ENCODE measurements around the gene TSHZ2. TPM values are rescaled to one million over a fixed set of nuclear protein-coding genes. Genes with fewer than 3 reads are reported as not detected.
A peak's percentile ranks its signal among the peaks of the same experiment; 100 is the strongest.

TSHZ2 gene
- total and polyA plus RNA-seq, 2 of the 4 experiments (the other 2 are of a cell fraction): under 0.01 to 0.02 TPM

GRCh38 chr20:53052380-53052779 lies 80.2 kb downstream of the TSHZ2 start:
- H4K8ac ChIP-seq (ENCODE audit: low read depth in 2 of 2, low read length in 2 of 2): no peak overlapping the region
- no peaks in the 10 kb centered on the region for H3K27me3 ChIP-seq (ENCODE audit: control insufficient read depth, insufficient read depth, low read length)
- no peak overlapping the region for H3K9ac ChIP-seq (ENCODE audit: low read depth, low read length)
- no peak overlapping the region for H2AK9ac ChIP-seq (replicated peaks; ENCODE audit: low read depth, low read length, poor library complexity)
- DNase-seq (no peak), ATAC-seq (ENCODE audit: low read depth) (no peak)
- no peak overlapping the region for H3K18ac ChIP-seq (ENCODE audit: low read depth, low read length)
- H3K56ac ChIP-seq (ENCODE audit: extremely low read depth, insufficient read depth, low read length): no peak overlapping the region
- H3K23ac ChIP-seq (ENCODE audit: low read depth, low read length): no peak overlapping the region
- no peak overlapping the region for H3K27ac ChIP-seq (ENCODE audit: insufficient read depth, low read length)
- H3K79me1 ChIP-seq (ENCODE audit: low read depth in 1 of 2, low read length in 2 of 2): no peaks in the 10 kb centered on the region
- H4K5ac ChIP-seq (ENCODE audit: low read depth, low read length): no peak overlapping the region
- ChIA-PET POLR2A (ENCODE audit: unreplicated experiment) (no interaction called here), CTCF (no interaction called here)
- H2BK20ac ChIP-seq (ENCODE audit: low read depth, low read length): no peak overlapping the region
- H3K4me2 ChIP-seq (ENCODE audit: low read depth, low read length): no peak overlapping the region
- no peaks in the 10 kb centered on the region for H4K20me1 ChIP-seq (ENCODE audit: insufficient read depth, low read length)
- no CpG with 5 or more reads among the region's 5 CpGs for WGBS, 2 experiments (ENCODE audit: extremely low coverage in 2 of 2, insufficient read length in 1 of 2)
- no peak overlapping the region for H3K4me3 ChIP-seq (ENCODE audit: insufficient read depth, low read depth, low read length)
- H3K9me1 ChIP-seq (ENCODE audit: insufficient read depth, low read length): no peaks in the 10 kb centered on the region
- no peak overlapping the region for H2AFZ ChIP-seq (replicated peaks; ENCODE audit: low read length, poor library complexity)
- BruUV-seq (replicated peaks): no TSS peak
- intact Hi-C loops (cut with micrococcal nuclease) (no loop called here), in situ Hi-C loops (cut with MboI; ENCODE audit: low sequenced_read_pairs) (no loop called here), dilution Hi-C loops (cut with HindIII; ENCODE audit: low sequenced_read_pairs, unreplicated experiment) (no loop called here)
- H4K91ac ChIP-seq (ENCODE audit: insufficient read depth, low read depth, low read length): no peak overlapping the region
- H2BK120ac ChIP-seq (ENCODE audit: low read depth, low read length): no peak overlapping the region
- H3K4me1 ChIP-seq (ENCODE audit: control insufficient read depth, insufficient read depth, low read length): no peaks in the 10 kb centered on the region
- TF ChIP-seq MXI1 (IDR thresholded peaks at IDR 0.05; ENCODE audit: borderline replicate concordance, low read depth, low read length) (no peak), CHD1 (IDR thresholded peaks at IDR 0.05; ENCODE audit: low read depth, low read length) (no peak), MAFK (IDR thresholded peaks at IDR 0.05; ENCODE audit: low read depth, low read length) (peak; percentile 28)
- no peak overlapping the region for H2AK5ac ChIP-seq (ENCODE audit: low read depth, low read length)
- no peak overlapping the region for H3K4ac ChIP-seq (ENCODE audit: low read depth, low read length)
- H3K36me3 ChIP-seq (ENCODE audit: control insufficient read depth, insufficient read depth, low read length): no peaks in the 10 kb centered on the region
- H3K14ac ChIP-seq (replicated peaks; ENCODE audit: low read depth, low read length): no peak overlapping the region
- no peaks in the 10 kb centered on the region; the same call in 1 of the 2 replicates for H3K9me3 ChIP-seq (ENCODE audit: control insufficient read depth, insufficient read depth, low read length)
- no peak overlapping the region for H2BK15ac ChIP-seq (ENCODE audit: low read depth, low read length)
- H2BK5ac ChIP-seq (ENCODE audit: low read depth, low read length, poor library complexity, severe bottlenecking): no peak overlapping the region

Measured in IMR-90 (cell line).